ENCODE data around the gene MGAT2.

MGAT2 gene

GRCh38 chr14:49598485-49599300, 21.9 kb upstream of the MGAT2 start, which contains the start of gene LRR1:
Gene LRR1 (plus strand): TSS chr14:49598940. CDS start chr14:49599021, 81 bp downstream.
- peak within 1 kb of the TSS; percentile 88 to 100 (median 97) for H3K27ac ChIP-seq
- H3K4me3 ChIP-seq = peak within 1 kb of the TSS; percentile 65 to 92 (median 84)

- Histone ChIP-seq H3K4me3 (no peak overlapping the region), H3K27ac (no peak overlapping the region)
Measured at GRCh38 chr14:49607583-49607982, 13.0 kb upstream of the MGAT2 start.

GRCh38 chr14:49612251-49612650, 8.3 kb upstream of the MGAT2 start:
- no peak overlapping the region for H3K27ac ChIP-seq

GRCh38 chr14:49612671-49613070, 7.9 kb upstream of the MGAT2 start:
- no peak overlapping the region for H3K27ac ChIP-seq
- no peak overlapping the region for H3K4me3 ChIP-seq

More at GRCh38 chr14:49612251-49612650, 8.3 kb upstream of the MGAT2 start:
- H3K4me3 ChIP-seq = no peak overlapping the region

GRCh38 chr14:49614196-49614595, 6.4 kb upstream of the MGAT2 start:
- H3K4me3 ChIP-seq = no peak overlapping the region
- H3K27ac ChIP-seq = no peak overlapping the region

GRCh38 chr14:49615776-49616175, 4.8 kb upstream of the MGAT2 start:
- Histone ChIP-seq H3K4me3 (no peak overlapping the region), H3K27ac (no peak overlapping the region)

- Histone ChIP-seq H3K4me3 (no peak overlapping the region), H3K27ac (no peak overlapping the region)
Measured at GRCh38 chr14:49617852-49618519, 2.6 kb upstream of the MGAT2 start.

- Histone ChIP-seq H3K27ac (peak overlapping the region in 14 of 21 experiments; percentile 88 to 98 (median 96)), H3K4me3 (peak overlapping the region; percentile 59 to 85 (median 79))
Measured at GRCh38 chr14:49619273-49619672, 1.3 kb upstream of the MGAT2 start.

- Histone ChIP-seq H3K27ac (peak overlapping the region; percentile 34 to 98 (median 94)), H3K4me3 (peak overlapping the region; percentile 59 to 85 (median 79))
Measured at GRCh38 chr14:49619730-49620129, 869 bp upstream of the MGAT2 start.

GRCh38 chr14:49621114-49621881, 699 bp downstream of the MGAT2 start:
- peak overlapping the region; percentile 59 to 85 (median 79) for H3K4me3 ChIP-seq
- H3K27ac ChIP-seq = peak overlapping the region; percentile 58 to 98 (median 94)

- Histone ChIP-seq H3K4me3 (peak overlapping the region; percentile 59 to 85 (median 79)), H3K27ac (peak overlapping the region in 8 of 21 experiments; percentile 92 to 97 (median 96))
Measured at GRCh38 chr14:49622022-49622607, 1.5 kb downstream of the MGAT2 start.

GRCh38 chr14:49623387-49623786, 2.8 kb downstream of the MGAT2 start:
- peak overlapping the region in 1 of 21 experiments; percentile 97 for H3K27ac ChIP-seq
- H3K4me3 ChIP-seq = no peak overlapping the region

- Histone ChIP-seq H3K27ac (peak overlapping the region in 5 of 21 experiments; percentile 17 to 97 (median 26)), H3K4me3 (no peak overlapping the region)
Measured at GRCh38 chr14:49623941-49624839, 3.6 kb downstream of the MGAT2 start.

- peak overlapping the region; percentile 80 to 98 (median 92) for H3K27ac ChIP-seq
- H3K4me3 ChIP-seq = peak overlapping the region; percentile 78 to 98 (median 82)
Measured at GRCh38 chr14:49633640-49634546, 13.3 kb downstream of the MGAT2 start.

- peak within 1 kb of the TSS; percentile 80 to 98 (median 92) for H3K27ac ChIP-seq
- peak within 1 kb of the TSS; percentile 78 to 98 (median 82) for H3K4me3 ChIP-seq
Measured at GRCh38 chr14:49634547-49635334, 14.1 kb downstream of the MGAT2 start, which contains the start of gene DNAAF2. Gene DNAAF2 (minus strand): TSS chr14:49635244. CDS start chr14:49635149, 95 bp downstream.

GRCh38 chr14:49636866-49637265, 16.3 kb downstream of the MGAT2 start:
- H3K4me3 ChIP-seq = no peak overlapping the region
- H3K27ac ChIP-seq = no peak overlapping the region
